VCaP (cell line): Measurements from ENCODE around the gene KCNK4.

Experiments
- H3K27ac ChIP-seq: fragments of 450-650 bp; 2 replicates; pipeline ENCODE4 v1.5.1; 2017
- CTCF ChIP-seq: fragments of 450-650 bp; conservative IDR thresholded peaks from 2 replicates; pipeline ENCODE4 v1.5.1; 2017; ENCODE audit warnings: mild to moderate bottlenecking, moderate library complexity

The KCNK4 gene

GRCh38 chr11:64262271-64263002, 28.7 kb upstream of the KCNK4 start:
- TF ChIP-seq CTCF = no peak
- no peak overlapping the region for H3K27ac ChIP-seq

GRCh38 chr11:64263021-64263946, 27.8 kb upstream of the KCNK4 start:
- H3K27ac ChIP-seq = peak overlapping the region; percentile 100; the same call in 1 of the 2 replicates
- peak; percentile 56 for TF ChIP-seq CTCF

GRCh38 chr11:64263947-64264317, 27.2 kb upstream of the KCNK4 start:
- TF ChIP-seq CTCF = no peak
- peak overlapping the region; percentile 100; the same call in 1 of the 2 replicates for H3K27ac ChIP-seq

GRCh38 chr11:64264371-64264852, 26.7 kb upstream of the KCNK4 start:
- TF ChIP-seq CTCF = no peak
- peak overlapping the region; percentile 100 for H3K27ac ChIP-seq

- no peak for TF ChIP-seq CTCF
- peak overlapping the region; percentile 100 for H3K27ac ChIP-seq
Observed at GRCh38 chr11:64265176-64266160, 25.6 kb upstream of the KCNK4 start.

- TF ChIP-seq CTCF = no peak
- peak overlapping the region; percentile 100 for H3K27ac ChIP-seq
Observed at GRCh38 chr11:64266339-64266738, 24.8 kb upstream of the KCNK4 start.
